ENCODE measurements around the gene RPL26. TPM values are rescaled to one million over a fixed set of nuclear protein-coding genes. Genes with fewer than 3 reads are reported as not detected.

The RPL26 gene
- total RNA-seq, 1 donor from 2014 or later = 1,173 TPM

DNA sequence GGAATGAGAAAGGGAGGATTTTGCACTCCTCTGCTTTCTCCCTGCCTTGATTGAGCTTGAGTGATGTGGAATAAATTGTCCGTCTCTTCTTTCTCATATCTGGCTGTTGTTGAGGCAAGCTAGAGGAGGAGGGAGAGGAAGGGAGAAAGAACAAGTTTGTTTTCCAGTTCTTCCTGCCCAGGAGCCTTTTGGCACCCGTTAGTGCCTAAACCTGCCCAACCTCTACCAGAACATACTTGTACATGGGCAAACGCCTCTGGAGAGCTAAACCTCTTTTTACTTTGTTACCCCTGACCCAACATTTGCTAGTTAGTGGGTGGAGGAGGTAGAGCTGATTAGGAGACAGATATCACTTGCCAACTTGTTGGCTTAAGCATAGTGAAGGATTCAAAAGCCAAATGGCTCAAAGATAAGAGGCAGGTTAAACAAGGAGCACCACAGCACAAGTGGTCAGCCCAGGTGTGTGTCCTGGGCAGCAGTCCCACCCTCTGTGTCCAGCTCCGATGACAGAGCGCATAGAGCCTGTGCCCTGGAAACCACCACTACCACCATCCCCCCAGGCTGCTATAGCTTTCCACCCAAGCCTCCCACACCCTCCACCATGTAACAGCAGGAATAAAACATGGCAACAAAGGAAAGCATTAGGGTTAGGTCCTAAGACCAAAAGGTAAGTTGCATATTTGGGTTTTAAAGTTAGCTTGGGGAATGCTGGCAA is 36.9 kb downstream of the RPL26 start:
- DNase-seq (no peak), ATAC-seq (no peak)
- TF ChIP-seq, protein P1, sequence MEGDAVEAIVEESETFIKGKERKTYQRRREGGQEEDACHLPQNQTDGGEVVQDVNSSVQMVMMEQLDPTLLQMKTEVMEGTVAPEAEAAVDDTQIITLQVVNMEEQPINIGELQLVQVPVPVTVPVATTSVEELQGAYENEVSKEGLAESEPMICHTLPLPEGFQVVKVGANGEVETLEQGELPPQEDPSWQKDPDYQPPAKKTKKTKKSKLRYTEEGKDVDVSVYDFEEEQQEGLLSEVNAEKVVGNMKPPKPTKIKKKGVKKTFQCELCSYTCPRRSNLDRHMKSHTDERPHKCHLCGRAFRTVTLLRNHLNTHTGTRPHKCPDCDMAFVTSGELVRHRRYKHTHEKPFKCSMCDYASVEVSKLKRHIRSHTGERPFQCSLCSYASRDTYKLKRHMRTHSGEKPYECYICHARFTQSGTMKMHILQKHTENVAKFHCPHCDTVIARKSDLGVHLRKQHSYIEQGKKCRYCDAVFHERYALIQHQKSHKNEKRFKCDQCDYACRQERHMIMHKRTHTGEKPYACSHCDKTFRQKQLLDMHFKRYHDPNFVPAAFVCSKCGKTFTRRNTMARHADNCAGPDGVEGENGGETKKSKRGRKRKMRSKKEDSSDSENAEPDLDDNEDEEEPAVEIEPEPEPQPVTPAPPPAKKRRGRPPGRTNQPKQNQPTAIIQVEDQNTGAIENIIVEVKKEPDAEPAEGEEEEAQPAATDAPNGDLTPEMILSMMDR (IDR thresholded peaks at IDR 0.05) = no peak
- Histone ChIP-seq H3K4me1 (no peaks in the 10 kb centered on the region), H3K4me3 (no peak overlapping the region), H3K9me3 (no peaks in the 10 kb centered on the region), H3K36me3 (no peaks in the 10 kb centered on the region), H3K27me3 (no peaks in the 10 kb centered on the region), H3K27ac (no peak overlapping the region)
- intact Hi-C loops (cut with DNase I) = no loop called here

DNA sequence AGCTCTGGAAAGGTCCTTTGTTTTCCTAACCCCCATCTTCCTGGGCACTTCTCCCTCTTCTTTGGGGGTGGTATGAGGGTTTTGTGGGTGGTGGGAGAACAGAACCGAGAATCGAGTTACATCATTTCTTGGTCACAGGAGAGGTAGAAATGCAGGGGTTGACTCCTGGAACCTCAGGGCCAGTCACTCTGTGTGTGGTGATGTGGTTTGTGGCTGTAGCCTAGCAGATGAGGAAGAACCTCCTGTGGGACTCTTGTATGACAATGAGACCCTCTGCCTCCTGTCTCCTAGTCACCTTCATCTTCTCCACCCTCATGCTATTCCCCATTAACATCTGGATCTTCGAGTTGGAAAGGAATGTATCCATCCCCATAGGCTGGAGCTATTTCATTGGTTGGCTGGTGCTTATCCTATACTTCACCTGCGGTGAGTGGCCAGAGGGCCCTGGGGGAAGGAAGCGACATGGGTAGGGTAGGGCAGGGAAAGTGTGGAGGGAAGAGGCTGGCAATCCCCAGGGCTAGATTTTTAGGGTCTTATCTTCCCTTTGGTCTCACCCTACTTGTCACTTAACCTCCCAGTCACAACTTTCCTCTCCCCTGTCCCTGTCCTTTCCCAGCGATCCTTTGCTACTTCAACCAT is 37.8 kb downstream of the RPL26 start:
- H3K4me3 ChIP-seq = no peak overlapping the region
- no peak overlapping the region for H3K27ac ChIP-seq
- ATAC-seq = peak; percentile 9
- TF ChIP-seq, protein P1 (IDR thresholded peaks at IDR 0.05) = no peak
- no peak for DNase-seq
- H3K4me1 ChIP-seq = no peaks in the 10 kb centered on the region
- no peaks in the 10 kb centered on the region for H3K27me3 ChIP-seq
- no peaks in the 10 kb centered on the region for H3K36me3 ChIP-seq
- intact Hi-C loops (cut with DNase I) = no loop called here
- no peaks in the 10 kb centered on the region for H3K9me3 ChIP-seq

DNA sequence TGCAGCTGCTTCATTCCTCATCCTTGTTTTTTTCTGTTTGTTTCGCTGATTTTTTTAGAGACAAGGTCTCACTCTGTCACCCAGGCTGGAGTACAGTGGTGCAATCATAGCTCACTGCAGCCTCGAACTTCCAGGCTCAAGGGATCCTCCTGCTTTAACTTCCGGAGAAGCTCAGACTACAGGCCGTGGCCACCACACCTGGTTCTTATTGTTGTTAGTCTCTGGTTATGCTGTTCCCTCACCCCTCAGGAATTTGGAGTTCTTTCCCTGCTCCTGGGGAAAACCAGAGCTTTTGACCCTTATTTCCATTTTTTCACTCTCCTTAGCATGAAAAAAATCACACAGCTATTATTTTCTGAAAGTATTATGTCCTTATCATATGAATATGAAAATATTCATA is 41.5 kb downstream of the RPL26 start:
- H3K27ac ChIP-seq = no peak overlapping the region
- H3K9me3 ChIP-seq = no peaks in the 10 kb centered on the region
- no peaks in the 10 kb centered on the region for H3K36me3 ChIP-seq
- no peak overlapping the region for H3K4me3 ChIP-seq
- TF ChIP-seq, protein P1 (IDR thresholded peaks at IDR 0.05) = no peak
- ATAC-seq (no peak), DNase-seq (no peak)
- intact Hi-C loops (cut with DNase I) = no loop called here
- no peaks in the 10 kb centered on the region for H3K27me3 ChIP-seq
- no peaks in the 10 kb centered on the region for H3K4me1 ChIP-seq

DNA sequence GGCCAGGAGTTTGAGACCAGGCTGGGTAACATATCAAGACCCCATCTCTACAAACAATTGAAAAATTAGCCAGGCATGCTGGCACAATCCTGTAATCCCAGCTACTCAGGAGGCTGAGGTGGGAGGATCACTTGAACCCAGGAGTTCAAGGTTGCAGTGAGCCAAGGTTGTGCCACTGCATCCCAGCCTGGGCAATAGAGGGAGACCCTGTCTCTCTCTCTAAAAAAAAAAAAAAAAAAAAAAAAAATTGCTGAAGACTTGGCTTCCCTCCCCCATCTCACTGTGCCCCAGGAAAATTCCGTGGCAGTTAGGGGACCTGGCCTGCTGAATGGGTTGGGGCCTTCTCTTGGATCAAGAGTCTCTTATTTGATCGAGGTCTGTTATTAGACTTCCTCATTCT is 43.5 kb downstream of the RPL26 start, which contains the start of gene ODF4:
Gene ODF4 (plus strand): TSS at position 301 of the 400 bp plus-strand sequence. CDS start 212 bp downstream, outside the sequence.
- ATAC-seq (no peak), DNase-seq (no peak)
- TF ChIP-seq, protein P1 (IDR thresholded peaks at IDR 0.05) = no peak
- no peaks in the 10 kb centered on the region for H3K4me1 ChIP-seq
- H3K9me3 ChIP-seq = no peaks in the 10 kb centered on the region
- peak within 1 kb of the TSS; percentile 28 for H3K4me3 ChIP-seq
- intact Hi-C loops (cut with DNase I) = no loop called here
- H3K36me3 ChIP-seq = no peaks in the 10 kb centered on the region
- no peaks in the 10 kb centered on the region for H3K27me3 ChIP-seq
- no peak within 1 kb of the TSS for H3K27ac ChIP-seq

DNA sequence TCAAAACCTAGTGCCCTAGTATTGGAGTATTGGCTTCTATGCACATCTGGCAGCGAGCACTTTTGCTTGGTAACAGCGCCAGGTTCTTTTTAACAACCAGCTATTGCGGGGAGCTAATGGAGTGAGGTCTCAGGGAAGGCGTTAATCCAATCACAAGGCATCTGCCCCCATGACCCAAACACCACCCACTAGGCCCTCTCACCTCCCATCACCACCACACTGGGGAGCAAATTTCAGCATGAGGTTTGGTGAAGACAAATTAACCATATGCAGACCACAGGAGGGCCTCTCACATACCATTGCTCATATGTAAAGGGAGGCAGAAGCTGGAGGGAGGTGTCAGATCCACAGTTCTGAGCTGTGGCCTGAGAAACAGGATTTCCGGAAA is 44.2 kb downstream of the RPL26 start:
- TF ChIP-seq, protein P1 (IDR thresholded peaks at IDR 0.05) = no peak
- Histone ChIP-seq H3K27me3 (no peaks in the 10 kb centered on the region), H3K9me3 (no peaks in the 10 kb centered on the region), H3K27ac (no peak overlapping the region), H3K4me3 (peak overlapping the region; percentile 28), H3K4me1 (no peaks in the 10 kb centered on the region), H3K36me3 (no peaks in the 10 kb centered on the region)
- DNase-seq (no peak), ATAC-seq (no peak)
- intact Hi-C loops (cut with DNase I) = no loop called here

All from upper lobe of right lung (tissue), 1 donor.